Stomach (tissue), 4 donors: Measurements from ENCODE around the gene BANP.

Experiments used
- CTCF ChIP-seq, 7 experiments: fragments of 450-650 bp in 4 of 7; fragments of 200-600 bp in 3 of 7; sonication (generic) in 3 of 7; IDR thresholded peaks; one replicate each; pipeline ENCODE4 v1.5.1; 2016 to 2019; ENCODE audit warnings: antibody characterized with exemption in 7 of 7, control low read depth in 2 of 7, mild to moderate bottlenecking in 1 of 7
- EP300 ChIP-seq: sonication (generic); formaldehyde crosslinking; IDR thresholded peaks from one replicate; pipeline ENCODE4 v1.6.1; 2017; ENCODE audit warnings: antibody characterized with exemption
- POLR2A ChIP-seq, 4 donors: fragments of 450-650 bp; IDR thresholded peaks; one replicate each; pipeline ENCODE4 v1.6.1; 2016; ENCODE audit warnings: antibody characterized with exemption in 4 of 4, control low read depth in 2 of 4, mild to moderate bottlenecking in 1 of 4, moderate library complexity in 1 of 4
- POLR2AphosphoS5 ChIP-seq, 3 donors: sonication (generic); formaldehyde crosslinking; IDR thresholded peaks; one replicate each; pipeline ENCODE4 v1.6.1; 2016; ENCODE audit warnings: antibody characterized with exemption in 3 of 3

- TF ChIP-seq CTCF (IDR thresholded peaks at IDR 0.05): no peak
- no peak for TF ChIP-seq EP300
- TF ChIP-seq POLR2A (IDR thresholded peaks at IDR 0.05): no peak
- TF ChIP-seq POLR2AphosphoS5 (IDR thresholded peaks at IDR 0.05): no peak
Measured at GRCh38 chr16:88070341-88070740, 119.1 kb downstream of the BANP start.
